Measurements from ENCODE around the gene CYB561D1. TPM values are rescaled to one million over a fixed set of nuclear protein-coding genes. Genes with fewer than 3 reads are reported as not detected.

Gene CYB561D1
- total and polyA plus RNA-seq, 2 donors (not counting 3 experiments of a cell fraction or from before 2014, with no cell fraction given) = 7.2 to 7.3 TPM

DNA sequence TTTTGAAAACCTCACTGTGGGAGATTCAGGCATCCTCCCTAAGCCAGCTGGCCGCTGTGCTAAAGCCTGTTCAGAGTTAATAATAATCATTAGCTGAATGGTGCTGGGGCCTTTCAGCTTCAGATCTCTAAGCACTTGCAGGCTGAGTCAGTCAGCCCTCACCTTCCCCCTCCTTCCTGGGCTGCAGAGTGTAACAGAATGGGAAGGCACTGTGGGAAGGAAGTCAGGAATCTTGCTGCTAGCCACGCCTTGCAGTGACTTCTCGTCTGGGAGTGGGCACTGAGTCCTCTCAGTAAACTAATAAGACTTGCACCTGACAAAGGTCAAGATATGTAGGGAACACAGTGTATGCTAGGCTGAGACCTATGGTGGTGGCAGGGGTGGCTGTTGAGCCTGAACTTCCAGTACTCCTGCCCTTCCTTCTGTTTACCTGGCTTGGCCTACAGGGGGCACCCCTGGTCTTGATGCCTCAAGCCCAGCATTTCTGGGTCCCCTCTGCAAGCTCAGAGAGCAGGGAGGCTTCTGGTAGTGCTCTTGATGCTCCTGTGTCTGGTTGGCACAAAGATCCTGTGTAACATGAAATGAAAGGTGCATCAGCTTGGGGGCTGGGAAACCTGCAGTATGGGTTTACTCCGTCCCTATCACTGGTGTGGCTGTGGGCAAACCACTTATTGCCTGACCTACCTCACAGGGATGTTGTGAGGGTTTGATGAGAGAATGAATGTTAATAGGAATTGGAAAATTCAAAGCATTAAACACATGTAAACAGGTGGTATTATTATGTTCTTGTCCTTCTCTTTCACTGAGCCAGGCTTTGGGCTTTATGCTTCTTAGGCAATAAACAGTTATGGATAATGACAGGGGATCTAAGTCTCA, 6.0 kb downstream of the CYB561D1 start:
- DNase-seq (ENCODE audit: low read depth, low spot score) = peak; percentile 28
- Histone ChIP-seq H3K27me3 (ENCODE audit: control insufficient read depth in 2 of 2, insufficient read depth in 2 of 2, low read length in 2 of 2) (no peaks in the 10 kb centered on the region), H3K9me3 (replicated peaks; ENCODE audit: control insufficient read depth, insufficient read depth, low read length) (no peaks in the 10 kb centered on the region), H3K9ac (replicated peaks; ENCODE audit: extremely low read depth, insufficient read depth, low read length) (no peak overlapping the region), H3K9me1 (replicated peaks; ENCODE audit: control insufficient read depth, extremely low read depth, insufficient read depth, low read length) (no peaks in the 10 kb centered on the region), H3K27ac (ENCODE audit: insufficient read depth, low read depth, low read length) (no peak overlapping the region), H3K4me2 (ENCODE audit: insufficient read depth, low read length) (no peak overlapping the region), H3K79me2 (ENCODE audit: control insufficient read depth, insufficient read depth, low read length) (peaks cover 2% of the 10 kb centered on the region), H3K36me3 (ENCODE audit: control insufficient read depth in 2 of 2, extremely low read depth in 1 of 2, insufficient read depth in 2 of 2, low read length in 2 of 2) (peaks cover 2 to 7% of the 10 kb centered on the region in 2 experiments), H2AFZ (ENCODE audit: low read depth, low read length) (no peak overlapping the region), H4K20me1 (replicated peaks; ENCODE audit: control insufficient read depth, extremely low read depth, insufficient read depth, low read length) (no peaks in the 10 kb centered on the region), H3K4me1 (ENCODE audit: control insufficient read depth, extremely low read depth, insufficient read depth, low read length) (peaks cover 7% of the 10 kb centered on the region), H3K4me3 (replicated peaks in 1 of 3; ENCODE audit: insufficient read depth in 1 of 3, low read depth in 1 of 3, low read length in 3 of 3) (no peak overlapping the region)
- ChIA-PET CTCF (interaction anchor here (1.5 to 23.0 kb wide), 10 partner anchors 8 to 140 kb away, joined by 4 to 955 read pairs (median 8); partner anchors contain the start of genes AMIGO1, ATXN7L2 and GPR61), POLR2A (no interaction called here)
- dilution Hi-C loops (cut with MboI; ENCODE audit: extremely low pct_ligation_motif_present, low sequenced_read_pairs) = no loop called here
- intact Hi-C loops (cut with micrococcal nuclease) = loop anchor here (5.0 kb wide), 2 partner anchors 142 to 242 kb away; partner anchors contain the start of gene GSTM3
- no TSS peak for BruUV-seq (replicated peaks)
- TF ChIP-seq, protein P1, sequence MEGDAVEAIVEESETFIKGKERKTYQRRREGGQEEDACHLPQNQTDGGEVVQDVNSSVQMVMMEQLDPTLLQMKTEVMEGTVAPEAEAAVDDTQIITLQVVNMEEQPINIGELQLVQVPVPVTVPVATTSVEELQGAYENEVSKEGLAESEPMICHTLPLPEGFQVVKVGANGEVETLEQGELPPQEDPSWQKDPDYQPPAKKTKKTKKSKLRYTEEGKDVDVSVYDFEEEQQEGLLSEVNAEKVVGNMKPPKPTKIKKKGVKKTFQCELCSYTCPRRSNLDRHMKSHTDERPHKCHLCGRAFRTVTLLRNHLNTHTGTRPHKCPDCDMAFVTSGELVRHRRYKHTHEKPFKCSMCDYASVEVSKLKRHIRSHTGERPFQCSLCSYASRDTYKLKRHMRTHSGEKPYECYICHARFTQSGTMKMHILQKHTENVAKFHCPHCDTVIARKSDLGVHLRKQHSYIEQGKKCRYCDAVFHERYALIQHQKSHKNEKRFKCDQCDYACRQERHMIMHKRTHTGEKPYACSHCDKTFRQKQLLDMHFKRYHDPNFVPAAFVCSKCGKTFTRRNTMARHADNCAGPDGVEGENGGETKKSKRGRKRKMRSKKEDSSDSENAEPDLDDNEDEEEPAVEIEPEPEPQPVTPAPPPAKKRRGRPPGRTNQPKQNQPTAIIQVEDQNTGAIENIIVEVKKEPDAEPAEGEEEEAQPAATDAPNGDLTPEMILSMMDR (IDR thresholded peaks at IDR 0.05; ENCODE audit: extremely low read depth in 1 of 2, insufficient read depth in 1 of 2, low read depth in 1 of 2, low read length in 2 of 2) = peak; percentile 51 to 60
- peak; percentile 41 for TF ChIP-seq FOS (IDR thresholded peaks at IDR 0.05; ENCODE audit: borderline replicate concordance, insufficient read depth, low read length)
- TF ChIP-seq JUN (IDR thresholded peaks at IDR 0.05; ENCODE audit: borderline replicate concordance, insufficient read depth, insufficient read length, low read depth) = no peak
- TF ChIP-seq MYC (IDR thresholded peaks at IDR 0.05; ENCODE audit: low read depth, low read length) = no peak
- TF ChIP-seq POLR2A (IDR thresholded peaks at IDR 0.05; ENCODE audit: low read depth, low read length) = no peak
- no peak for TF ChIP-seq POLR2AphosphoS5 (IDR thresholded peaks at IDR 0.05; ENCODE audit: insufficient read depth, low read depth, low read length)
- no peak for TF ChIP-seq EZH2 (IDR thresholded peaks at IDR 0.05; ENCODE audit: borderline replicate concordance, low read depth, low read length, severe bottlenecking)
- no peak for TF ChIP-seq GATA2 (IDR thresholded peaks at IDR 0.05; ENCODE audit: insufficient read depth, insufficient read length, low read depth, low read length)
- TF ChIP-seq, protein P2, sequence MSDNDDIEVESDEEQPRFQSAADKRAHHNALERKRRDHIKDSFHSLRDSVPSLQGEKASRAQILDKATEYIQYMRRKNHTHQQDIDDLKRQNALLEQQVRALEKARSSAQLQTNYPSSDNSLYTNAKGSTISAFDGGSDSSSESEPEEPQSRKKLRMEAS (IDR thresholded peaks at IDR 0.05; ENCODE audit: insufficient read depth, insufficient read length) = no peak
- peak; percentile 77 for FAIRE-seq

Data from endothelial cell of umbilical vein (primary cell).